NCI-H1105 treated with DMSO at 0.1 percent for 48 hours (cell line): ENCODE data around the gene ATP6V1G2.
"Not testable (repeated sequence)": the region's sequence is repeated elsewhere in the genome, so short reads cannot be mapped to it uniquely, and the experiment has no call there.

ENCODE experiments used
- DNase-seq: peaks from one replicate; lab custom pipeline; 2025; lab: John Stamatoyannopoulos, UW

Gene ATP6V1G2

GRCh38 chr6:31575952-31576685 is 29.7 kb upstream of the ATP6V1G2 start:
- no peak for DNase-seq

DNA sequence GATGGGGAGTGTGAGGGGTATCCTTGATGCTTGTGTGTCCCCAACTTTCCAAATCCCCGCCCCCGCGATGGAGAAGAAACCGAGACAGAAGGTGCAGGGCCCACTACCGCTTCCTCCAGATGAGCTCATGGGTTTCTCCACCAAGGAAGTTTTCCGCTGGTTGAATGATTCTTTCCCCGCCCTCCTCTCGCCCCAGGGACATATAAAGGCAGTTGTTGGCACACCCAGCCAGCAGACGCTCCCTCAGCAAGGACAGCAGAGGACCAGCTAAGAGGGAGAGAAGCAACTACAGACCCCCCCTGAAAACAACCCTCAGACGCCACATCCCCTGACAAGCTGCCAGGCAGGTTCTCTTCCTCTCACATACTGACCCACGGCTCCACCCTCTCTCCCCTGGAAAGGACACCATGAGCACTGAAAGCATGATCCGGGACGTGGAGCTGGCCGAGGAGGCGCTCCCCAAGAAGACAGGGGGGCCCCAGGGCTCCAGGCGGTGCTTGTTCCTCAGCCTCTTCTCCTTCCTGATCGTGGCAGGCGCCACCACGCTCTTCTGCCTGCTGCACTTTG is 29.0 kb upstream of the ATP6V1G2 start, which contains the start of gene TNF:
Gene TNF (plus strand): TSS at position 231 of the 567 bp plus-strand sequence. CDS start 177 bp downstream, at position 408.
- no peak for DNase-seq

DNA sequence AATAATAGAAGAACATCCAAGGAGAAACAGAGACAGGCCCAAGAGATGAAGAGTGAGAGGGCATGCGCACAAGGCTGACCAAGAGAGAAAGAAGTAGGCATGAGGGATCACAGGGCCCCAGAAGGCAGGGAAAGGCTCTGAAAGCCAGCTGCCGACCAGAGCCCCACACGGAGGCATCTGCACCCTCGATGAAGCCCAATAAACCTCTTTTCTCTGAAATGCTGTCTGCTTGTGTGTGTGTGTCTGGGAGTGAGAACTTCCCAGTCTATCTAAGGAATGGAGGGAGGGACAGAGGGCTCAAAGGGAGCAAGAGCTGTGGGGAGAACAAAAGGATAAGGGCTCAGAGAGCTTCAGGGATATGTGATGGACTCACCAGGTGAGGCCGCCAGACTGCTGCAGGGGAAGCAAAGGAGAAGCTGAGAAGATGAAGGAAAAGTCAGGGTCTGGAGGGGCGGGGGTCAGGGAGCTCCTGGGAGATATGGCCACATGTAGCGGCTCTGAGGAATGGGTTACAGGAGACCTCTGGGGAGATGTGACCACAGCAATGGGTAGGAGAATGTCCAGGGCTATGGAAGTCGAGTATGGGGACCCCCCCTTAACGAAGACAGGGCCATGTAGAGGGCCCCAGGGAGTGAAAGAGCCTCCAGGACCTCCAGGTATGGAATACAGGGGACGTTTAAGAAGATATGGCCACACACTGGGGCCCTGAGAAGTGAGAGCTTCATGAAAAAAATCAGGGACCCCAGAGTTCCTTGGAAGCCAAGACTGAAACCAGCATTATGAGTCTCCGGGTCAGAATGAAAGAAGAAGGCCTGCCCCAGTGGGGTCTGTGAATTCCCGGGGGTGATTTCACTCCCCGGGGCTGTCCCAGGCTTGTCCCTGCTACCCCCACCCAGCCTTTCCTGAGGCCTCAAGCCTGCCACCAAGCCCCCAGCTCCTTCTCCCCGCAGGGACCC is 28.0 kb upstream of the ATP6V1G2 start:
- DNase-seq = no peak

GRCh38 chr6:31573239-31574105 is 27.1 kb upstream of the ATP6V1G2 start:
- no peak for DNase-seq

GRCh38 chr6:31572041-31572911 is 25.9 kb upstream of the ATP6V1G2 start, which contains the start of gene LTA:
TSS of gene LTA (plus strand) at chr6:31572289. CDS start at chr6:31572743, 454 bp downstream.
- no peak for DNase-seq

GRCh38 chr6:31569861-31570536 is 23.6 kb upstream of the ATP6V1G2 start:
- no peak for DNase-seq

DNA sequence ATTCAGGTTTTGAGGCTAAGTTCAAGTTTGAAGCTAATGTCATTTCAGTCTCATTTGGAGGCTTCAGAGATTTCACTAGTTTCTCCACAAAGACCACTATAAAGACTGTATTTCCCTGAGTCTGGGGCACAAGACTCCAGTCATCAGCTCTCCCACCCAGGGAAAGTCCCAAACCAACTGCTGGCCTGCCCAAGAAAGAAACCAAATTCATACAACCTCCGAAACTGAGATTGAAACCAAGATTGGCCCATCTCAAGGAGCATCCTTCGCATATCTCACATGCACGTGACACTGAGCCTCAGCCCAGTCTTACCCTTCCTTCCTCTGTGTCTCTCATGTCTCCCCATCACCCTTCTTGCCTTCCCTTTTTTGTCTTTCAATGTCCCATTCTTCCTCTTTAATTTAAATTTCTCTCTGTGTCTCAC is 22.1 kb upstream of the ATP6V1G2 start:
- no peak for DNase-seq

DNA sequence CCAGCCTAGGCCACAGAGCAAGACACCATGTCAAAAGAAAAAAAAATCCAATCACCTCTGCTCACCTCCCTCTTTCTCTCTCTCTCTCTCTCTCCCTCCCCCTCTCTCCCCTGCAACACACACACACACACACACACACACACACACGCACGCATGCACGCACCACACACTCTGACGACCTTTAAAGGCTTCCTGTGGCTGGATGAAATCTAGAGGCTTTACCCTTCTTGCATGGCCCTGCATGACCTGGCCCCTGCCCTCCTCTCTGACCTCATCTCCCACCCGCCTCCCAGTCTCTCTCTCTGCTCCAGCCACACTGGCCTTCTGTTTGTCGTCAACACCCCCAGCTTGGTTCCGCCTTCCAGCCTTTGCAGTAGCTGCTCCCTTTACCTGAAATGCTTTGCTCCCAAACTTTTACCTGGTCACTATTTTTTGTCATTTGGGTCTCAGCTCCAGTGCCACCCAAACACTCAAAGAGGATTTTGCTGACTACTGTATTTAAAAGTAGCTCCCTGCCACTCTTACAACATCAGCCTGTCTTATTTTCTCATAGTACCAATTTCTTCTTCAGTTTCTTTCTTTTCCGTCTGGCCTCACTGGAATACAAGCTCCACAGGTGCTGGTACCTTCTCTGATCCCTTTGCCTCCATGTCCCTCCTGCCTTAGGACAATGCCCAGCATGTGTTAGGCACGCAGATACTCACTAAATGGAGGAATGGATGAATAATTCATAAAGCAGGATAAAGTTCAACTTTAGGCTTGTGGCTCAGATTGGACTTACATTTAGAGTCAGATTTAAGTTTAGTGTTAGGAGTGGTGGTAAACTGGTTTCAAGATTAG is 21.3 kb upstream of the ATP6V1G2 start:
- no peak for DNase-seq

GRCh38 chr6:31560697-31561058 is 14.3 kb upstream of the ATP6V1G2 start:
- no peak for DNase-seq

DNA sequence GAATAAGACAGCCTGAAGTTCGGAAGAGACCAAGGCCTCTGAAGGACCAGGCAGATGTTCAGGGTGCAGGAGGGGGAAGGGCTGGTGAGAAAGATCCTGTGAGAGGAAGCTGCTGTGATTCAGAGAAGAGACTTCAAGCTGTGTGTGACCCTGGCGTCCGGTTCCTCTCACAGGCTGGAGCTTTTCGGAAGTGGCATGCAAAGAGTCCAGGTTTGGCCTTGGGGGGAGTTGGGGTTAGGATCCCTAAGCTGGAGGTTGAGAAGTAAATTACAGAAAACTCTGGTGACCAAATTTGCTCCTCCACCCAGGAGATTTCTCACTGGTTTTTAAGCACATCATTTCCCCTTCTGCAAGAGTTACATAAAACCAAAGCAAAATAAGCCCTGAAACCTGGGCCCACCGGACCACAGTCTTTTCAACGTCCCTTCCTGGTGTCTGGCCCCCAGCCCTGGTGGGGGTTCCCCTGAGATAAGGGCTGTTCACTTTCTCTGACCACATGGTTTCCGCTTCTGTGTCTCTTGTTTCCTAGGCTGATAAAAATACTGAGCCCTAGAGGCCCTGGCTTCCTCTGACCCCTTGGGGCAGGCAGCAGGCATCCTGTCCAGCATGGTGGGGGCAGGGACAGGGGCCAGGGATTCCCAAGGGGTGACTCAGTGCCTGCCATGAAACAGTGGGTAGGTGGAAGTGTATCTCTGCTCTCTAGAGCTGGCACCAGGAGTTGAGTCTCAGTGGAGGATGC is 13.7 kb upstream of the ATP6V1G2 start:
- DNase-seq = no peak

- no peak for DNase-seq
Measured at GRCh38 chr6:31559606-31559957, 13.2 kb upstream of the ATP6V1G2 start.

- DNase-seq = no peak
Measured at GRCh38 chr6:31558631-31559500, 12.5 kb upstream of the ATP6V1G2 start.

- no peak for DNase-seq
Measured at GRCh38 chr6:31558318-31558625, 11.9 kb upstream of the ATP6V1G2 start.

DNA sequence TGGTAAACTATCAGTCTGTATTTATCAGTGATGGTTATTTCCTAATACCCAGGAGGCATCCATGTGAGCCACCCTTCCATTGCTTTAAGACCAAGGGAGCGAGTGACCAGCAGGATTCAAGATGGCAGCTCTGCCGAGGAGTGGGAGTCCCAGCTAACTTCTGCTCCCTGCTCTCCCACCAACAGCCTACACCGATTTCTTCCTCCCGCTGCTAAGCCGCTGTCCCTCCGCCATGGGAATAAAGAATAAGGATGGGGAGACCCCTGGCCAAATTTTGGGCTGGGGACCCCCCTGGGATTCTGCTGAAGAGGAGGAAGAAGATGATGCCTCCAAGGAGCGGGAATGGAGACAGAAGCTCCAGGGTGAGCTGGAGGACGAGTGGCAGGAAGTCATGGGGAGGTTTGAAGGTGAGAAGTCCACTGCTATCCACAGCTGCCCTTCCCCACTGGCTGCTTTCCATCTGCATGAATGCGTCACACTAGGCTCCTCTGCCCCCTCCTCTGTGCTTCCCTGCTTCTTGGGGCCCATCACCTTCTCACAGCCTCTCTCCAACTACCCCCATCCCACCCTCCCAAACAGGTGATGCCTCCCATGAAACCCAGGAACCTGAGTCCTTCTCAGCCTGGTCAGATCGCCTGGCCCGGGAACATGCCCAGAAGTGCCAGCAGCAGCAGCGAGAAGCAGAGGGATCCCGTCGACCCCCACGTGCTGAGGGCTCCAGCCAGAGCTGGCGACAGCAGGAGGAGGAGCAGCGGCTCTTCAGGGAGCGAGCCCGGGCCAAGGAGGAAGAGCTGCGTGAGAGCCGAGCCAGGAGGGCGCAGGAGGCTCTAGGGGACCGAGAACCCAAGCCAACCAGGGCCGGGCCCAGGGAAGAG is 11.3 kb upstream of the ATP6V1G2 start:
- DNase-seq = no peak

DNA sequence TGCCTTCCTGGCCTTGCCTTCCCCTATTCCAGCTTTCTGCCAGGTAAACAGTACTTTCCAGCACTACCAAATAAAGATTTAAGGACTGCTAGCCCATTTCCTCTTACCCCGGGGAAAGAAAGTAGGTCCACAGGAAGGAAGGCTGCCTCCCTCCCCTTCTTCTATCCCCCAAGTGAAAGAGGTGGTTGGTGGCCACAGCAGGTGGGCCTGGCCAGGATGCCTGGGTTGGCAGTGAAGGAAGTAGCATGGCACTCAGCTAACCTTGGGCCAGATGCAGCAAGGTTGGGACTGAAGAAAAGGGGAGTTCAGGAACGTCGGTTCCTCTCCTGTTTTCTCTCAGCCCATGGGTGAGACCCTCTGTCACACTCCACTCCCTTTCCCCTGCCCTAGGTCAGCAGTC is 9.9 kb upstream of the ATP6V1G2 start:
- no peak for DNase-seq

- not testable (repeated sequence) for DNase-seq
Measured at GRCh38 chr6:31551371-31551770, 5.0 kb upstream of the ATP6V1G2 start.

DNA sequence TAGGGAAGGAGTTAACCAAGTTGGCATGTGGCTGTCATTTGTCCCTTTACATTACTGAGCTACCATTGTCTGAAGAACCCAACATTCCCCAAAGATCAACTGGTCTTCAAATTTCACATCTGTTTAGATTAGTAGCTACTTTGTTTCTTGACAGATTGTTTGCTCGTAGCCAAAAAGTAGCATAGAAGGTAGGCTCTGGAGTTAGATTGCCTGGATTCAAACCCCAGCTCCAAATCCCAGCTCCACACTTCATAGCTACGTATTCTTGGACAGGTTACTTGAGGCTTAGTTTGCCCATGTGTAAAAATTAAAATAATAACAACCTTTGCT is 2.1 kb upstream of the ATP6V1G2 start:
- no peak for DNase-seq
